HG03521 (cell line): ENCODE data around the gene STEAP3.

Experiments used
- ATAC-seq: cut with Tn5 transposase; IDR thresholded peaks from one replicate; pipeline ENCODE4 v1.9.1; 2021; ENCODE audit warnings: mild to moderate bottlenecking, moderate library complexity; ENCODE audit not compliant: unreplicated experiment

STEAP3 gene

DNA sequence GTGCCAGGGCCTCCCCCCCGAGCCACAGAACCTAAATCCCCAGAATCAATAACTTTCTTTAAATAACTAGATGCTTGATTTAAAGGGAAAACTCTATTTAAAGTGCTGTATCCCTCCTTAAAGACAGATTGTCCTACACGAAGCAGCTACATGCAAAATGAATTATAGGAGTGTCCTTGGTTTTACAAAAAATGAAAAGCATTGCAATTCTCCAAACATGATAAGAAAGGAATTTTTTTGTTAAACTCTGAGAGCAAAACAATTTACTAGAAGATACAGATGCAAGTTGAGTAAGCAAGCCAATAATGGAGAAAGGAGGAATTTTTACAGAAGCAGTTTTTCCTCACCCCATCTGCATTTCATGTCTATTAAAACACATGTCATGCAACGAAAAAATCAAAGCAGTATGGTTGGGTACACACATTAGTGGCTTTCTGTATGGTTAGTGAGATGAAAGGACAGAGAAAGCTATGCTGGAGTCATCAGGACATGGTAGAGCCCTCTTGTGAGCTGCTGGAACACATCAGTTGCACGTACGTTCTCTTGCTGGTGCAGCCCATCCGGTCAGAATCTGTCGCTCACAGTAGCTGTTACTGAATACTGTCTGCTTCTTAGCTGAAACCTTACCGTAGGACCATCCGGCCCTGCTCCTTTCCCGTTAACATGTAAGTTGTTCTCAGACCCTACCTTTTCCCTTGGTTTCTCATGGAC, 25.9 kb upstream of the STEAP3 start:
- no peak for ATAC-seq

DNA sequence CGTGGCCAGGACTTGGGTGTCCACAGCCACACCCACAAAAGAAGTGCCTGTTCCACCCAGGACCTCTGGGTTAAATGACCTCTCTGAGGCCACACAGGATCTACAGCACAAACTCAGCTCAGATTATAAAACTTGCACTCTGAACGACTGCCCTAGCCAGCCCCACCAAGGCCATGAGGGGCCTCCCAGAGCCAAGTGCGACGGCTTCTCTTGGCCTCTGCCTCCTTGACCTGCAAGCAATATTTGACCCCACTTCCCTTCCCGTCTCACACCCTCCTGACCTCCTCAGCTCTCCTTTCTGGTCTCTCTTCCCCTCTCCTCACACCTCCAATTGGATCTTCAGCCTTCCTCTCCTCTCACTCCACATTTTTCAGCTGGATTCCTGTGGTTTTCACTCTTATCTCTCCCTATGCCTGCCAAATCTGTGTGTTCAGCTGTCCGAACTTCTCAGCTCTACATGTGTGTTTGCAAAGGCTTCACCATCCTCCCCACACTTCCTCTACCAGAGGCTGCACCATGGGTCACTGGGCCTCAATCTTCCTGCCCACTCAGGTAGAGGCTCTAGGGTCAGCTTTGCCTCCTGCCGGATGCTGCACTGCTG, 25.3 kb upstream of the STEAP3 start:
- ATAC-seq, result no peak

DNA sequence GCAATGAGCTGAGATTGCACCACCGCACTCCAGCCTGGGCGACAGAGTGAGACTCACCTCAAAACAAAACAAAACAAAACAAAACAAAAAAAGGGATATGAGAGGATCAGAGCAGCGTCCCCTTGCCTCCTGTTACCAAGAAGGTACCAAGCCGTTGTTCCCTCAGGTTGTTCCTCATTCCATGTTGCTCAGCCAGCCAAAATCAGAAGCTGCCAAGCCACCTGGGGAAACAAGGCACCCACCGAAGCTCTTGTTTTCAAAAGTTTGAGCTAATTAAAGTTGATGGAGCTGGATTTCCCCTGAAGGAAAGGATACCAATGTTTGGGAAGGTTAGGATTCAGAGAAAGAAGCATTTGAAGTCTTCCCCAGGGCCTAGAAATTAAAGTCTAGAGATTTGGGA, 21.8 kb upstream of the STEAP3 start:
- ATAC-seq, result no peak

DNA sequence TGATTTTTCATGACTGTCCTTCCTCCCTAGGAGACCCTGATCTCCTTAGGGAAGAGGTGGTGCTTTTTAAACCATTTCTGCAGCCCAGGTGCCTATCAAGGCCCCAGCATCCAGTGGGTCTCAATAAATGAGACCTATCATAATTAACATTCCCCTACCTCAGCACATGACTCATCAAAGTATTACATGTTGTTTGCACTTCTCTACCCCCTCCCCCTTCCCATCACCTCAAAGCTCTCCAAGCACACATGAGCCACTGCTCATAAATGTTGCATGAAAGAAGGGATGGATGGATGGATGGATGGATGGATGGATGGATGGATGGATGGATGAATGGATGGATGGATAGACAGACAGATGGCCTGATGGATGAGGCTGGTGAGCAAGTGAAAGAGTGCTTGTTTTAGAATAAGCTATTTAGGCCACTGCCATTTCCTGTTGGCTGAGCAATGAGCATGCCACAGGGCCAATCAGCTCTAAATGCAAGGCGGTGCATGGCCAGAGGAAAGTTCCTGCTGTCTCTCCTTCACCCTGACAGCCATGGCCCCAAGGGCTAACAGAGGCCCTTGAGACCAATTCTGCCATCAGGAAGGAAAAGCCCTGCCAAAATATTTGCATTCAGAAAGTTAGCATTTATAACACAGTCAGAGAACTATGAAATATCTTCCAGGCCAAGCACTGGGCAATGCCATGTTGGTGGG, 20.9 kb upstream of the STEAP3 start:
- ATAC-seq, result no peak

DNA sequence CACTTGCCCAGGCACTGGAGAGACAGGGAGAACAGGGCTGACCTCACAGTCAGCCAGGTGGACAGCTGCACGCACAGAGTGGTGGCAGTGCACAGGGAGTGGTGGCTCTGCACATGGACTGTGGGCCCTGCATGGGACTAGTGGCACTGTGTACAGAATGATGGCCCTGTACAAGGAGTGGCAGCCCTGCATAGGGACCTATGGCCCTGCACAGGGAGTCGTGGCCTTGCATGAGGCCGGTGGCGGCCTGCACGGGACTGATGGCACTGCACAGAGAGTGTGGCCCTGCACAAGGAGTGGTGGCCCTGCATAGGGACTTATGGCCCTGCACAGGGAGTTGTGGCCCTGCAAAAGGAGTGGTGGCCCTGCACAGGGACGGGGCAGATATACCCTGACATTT, 19.1 kb upstream of the STEAP3 start:
- no peak for ATAC-seq

DNA sequence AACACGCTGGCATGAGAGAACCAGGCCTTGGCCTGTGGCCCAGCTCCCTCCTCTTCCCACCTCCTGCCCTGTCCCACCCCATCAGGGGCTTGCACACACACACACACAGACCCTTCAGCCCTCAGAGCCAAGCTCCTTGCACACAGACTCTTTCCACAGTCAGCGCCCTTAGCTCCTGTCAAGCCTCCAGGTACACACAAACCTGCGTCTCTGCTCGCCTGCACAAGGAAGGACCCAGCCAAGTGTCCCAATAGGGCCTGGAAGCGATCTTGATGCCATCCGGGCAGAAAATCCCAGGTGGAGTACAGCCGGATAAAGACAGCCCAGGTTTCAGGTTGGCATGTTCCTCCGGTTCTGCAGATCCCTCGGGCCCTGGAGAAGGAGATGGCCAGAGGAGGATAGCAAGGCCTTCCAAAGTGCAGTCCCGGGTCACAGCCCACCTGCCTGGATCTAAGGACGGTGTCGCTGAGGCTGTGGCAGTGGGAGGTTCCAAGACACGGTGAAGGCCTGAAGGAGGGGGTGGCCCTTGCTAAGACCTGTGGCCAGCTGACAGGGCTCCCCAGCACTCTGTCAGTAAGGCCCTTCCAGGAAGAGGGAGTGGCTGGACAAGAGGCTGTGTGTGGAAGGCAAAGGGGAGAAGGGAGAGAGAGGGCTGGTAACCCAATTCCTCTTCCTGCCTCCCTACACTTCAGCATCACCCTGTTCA, 18.5 kb upstream of the STEAP3 start:
- ATAC-seq, result no peak

DNA sequence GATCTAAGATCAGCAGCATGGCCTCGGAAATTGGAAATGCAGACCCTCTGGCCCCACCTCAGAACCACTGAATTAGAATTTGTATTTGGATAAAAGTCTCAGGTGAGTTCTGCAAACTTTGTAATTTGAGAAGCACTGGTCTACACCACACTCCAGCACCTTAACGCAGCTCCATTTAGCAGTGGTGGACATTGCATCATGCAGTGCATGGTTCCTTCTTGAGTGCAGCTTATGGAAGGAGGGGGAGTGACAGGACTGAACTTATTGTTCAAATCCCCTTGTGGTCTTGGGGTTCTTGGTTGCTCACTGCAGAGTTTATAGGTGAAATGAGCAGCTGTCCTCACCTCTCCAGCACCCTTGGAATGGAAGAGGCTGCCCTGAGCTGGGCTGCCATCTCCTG, 17.4 kb upstream of the STEAP3 start:
- no peak for ATAC-seq

DNA sequence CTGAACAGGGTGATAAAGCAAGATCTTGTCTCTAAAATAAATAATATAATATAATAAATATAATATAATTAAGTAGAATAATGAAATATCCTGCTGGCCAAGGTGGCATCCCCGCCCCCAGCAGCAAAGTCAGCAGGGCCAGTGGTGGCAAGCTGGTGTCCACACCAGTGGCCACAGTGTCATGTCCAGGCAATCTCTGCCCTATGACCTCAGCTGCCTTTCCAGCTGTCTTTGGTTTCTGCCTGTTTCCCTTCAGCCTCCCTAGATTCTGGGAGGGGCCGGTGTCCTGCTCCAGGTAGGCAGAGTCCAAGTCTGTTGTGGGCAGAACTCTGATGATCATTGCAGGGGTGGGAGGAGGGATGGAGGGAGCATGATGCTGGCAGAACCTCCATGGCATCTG, 16.2 kb upstream of the STEAP3 start:
- no peak for ATAC-seq

DNA sequence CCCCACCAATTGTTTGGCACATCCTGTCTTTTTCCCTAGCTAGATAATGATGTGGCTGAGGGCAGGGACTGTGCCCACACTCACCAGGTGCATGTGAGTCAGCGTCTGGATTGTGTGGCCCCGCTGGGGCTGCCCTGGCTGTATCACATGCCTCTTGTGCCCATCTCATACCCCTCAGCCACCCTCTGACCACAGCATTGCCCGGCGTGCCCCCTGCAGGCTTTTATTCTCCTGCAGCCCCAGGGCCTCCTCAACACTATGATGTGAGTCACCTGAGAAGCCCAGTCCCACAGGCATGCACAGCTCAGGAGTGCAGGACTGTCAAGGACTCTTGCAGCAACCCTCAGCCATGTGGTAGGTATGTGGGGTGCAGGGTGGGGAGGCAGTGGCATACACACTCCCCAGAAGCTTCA, 14.8 kb upstream of the STEAP3 start:
- ATAC-seq, result no peak

DNA sequence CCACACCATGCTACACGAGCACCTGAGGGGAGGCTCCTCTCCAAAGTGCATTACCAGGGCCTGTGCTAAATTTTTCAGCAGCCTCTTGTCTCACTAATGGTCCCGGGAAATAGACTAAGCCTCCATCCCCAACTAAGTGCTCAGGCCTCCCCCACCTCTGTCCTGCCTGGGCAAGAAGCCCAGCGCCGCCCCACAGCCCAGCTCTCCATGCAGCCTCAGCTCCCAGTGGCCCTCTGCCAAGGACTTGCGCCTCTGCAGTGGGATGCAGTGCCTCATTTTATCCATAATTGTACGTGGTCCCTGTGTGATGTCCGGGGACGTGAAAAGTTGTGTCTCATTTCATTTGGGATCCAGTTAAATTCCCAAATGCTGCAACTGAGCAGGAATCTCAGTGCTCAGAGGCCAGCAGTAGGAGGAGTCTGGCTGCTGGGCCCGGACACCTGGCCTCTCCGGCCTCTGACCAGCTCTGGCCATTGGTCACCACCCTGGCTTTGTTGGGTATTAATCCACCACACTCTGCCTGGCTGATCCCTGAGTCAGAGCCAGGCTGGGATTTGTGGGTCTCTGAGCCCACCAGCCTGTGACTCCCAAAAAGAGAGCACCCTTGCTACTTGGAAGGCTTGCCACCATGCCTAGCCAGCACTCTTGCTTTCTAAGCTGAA, 11.4 kb upstream of the STEAP3 start:
- ATAC-seq, result no peak

DNA sequence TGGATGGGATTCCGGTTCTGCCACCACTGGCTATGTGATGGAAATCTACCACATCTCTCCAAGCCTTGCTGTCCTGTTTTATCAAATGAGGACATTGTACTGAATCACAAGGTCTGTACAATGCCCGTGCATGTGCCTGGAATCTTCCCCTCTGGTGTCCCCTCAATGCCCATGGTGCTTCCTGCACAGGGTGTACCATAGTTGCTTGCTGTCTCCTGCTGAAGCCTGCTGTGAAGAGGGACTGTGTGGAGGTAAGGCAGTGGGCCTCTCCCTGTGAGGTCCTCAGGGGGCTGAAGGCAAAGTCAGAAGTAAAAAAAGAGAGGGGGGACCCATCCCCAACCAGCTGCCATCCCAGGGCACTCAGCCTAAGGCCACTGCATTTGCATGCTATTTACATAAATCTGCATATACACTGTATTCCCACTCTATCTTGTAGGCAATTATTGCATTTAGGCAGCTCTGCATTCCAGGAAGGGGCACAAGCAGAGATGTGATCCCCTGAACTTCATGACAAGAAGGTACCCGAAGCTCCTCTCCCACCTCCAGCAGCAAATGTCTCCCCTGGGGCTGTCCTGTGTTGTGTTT, 9.1 kb upstream of the STEAP3 start:
- no peak for ATAC-seq

DNA sequence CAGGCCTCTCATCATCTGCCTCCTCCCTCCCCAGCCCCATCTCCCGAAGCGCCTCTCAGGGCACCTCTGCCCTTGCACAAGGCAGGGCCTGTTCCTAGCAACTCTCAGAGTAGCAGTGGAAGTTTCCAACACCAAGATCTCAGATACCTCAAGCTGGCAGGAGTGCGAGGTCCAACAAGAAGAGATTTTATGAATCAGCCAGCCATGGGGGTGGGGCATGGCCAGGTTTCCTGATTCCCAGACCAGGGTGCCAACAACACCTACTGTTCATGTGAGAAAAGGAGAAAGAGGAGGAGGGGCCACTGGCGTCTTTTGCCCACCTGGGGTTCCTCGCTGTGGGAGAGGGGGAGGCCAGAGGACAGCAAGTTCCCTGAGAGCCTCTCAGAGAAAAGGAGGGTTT, 6.6 kb upstream of the STEAP3 start:
- ATAC-seq, result no peak

DNA sequence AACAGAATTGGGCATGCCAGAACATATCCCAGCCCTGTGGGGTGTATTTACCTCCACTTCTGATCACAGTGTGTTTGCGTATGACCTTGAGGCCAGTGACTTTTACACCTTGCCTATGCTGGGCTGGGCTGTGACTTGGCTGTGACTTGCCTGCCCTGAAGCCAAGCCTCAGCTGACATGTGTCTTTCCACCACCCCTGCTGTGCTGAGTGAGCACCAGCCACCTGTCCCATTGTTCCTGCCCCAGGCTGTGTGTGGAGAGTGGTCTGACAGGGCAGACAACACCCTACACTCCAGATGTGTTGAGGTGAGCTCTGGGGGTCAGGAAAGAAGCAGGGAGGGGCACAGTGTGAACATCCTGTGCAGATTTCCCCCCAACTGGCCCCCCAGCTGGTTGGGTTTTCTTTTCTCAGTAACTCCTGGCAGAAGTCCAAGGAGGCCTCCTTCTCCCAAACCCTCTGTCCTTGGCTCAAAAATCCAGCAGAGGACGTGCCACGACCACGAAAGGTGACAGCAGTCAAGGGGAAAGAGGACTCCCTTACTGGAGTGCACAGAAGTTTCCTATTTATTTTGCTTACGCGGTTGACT, 5.1 kb upstream of the STEAP3 start:
- ATAC-seq, result no peak

DNA sequence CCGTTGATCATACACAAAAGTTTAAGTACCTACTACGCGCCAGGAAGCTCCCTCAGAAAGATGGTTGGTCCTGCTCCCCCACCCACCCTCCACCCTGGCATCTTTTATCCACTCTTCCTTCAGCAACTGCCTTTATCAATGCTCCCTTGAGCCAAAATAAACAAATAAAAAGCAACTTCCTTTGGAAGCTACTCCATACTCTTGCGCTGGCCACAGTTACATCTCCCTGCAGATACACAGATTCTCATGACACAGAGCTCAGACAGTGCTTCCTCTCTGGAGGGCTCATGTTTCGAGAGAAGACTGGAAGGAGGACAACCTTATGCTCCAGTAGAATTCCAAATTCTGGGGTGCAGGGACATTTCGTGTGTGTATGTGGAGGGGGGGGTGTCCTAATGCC, 3.8 kb upstream of the STEAP3 start:
- ATAC-seq, result no peak

DNA sequence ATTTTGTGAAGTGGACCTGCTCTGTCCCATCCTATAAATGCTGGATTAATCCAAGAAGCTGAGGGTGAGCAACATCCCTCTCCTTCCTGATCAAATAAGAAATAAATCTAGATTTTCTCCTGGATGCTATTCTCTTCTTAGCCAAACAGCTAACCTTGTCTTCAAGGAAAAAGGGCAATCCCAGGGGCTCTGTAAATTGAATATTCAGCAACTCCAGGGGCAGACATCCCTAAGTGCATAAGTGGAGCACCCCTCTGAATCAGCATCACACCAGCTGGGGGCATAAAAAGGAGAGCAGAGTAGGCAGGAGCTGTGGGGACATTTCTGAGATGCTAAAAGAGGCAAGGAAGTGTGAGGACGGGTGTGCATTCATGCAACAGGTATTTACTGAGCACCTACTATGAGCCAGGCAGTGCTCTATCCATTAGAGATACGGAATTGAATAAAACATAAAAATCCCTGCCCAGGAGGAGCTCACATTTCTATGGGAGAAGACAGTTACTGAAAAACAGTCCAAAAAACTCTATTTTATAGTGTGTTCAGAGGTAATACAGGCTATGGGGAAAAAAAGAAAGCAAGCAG, 2.8 kb upstream of the STEAP3 start:
- ATAC-seq, result no peak

DNA sequence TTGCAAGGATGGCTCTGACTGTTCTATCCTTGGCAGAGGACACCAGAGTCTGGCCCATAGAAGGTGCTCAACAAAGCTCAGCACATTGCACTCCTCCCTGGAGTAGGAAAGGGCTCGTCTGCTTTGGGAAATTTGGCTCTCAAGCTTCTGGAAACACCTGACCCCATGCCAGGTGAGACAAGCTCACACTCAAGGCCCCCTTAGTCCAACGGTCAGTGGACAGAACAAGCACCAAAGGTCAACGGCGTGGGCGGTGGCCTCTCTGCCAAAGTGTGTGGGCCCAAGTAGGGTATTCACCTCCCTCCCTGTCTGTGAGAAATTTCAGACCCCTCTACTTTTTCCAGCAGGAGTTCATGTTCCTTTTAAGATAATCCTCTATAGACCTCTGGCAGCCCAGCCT, 2.0 kb upstream of the STEAP3 start:
- no peak for ATAC-seq

DNA sequence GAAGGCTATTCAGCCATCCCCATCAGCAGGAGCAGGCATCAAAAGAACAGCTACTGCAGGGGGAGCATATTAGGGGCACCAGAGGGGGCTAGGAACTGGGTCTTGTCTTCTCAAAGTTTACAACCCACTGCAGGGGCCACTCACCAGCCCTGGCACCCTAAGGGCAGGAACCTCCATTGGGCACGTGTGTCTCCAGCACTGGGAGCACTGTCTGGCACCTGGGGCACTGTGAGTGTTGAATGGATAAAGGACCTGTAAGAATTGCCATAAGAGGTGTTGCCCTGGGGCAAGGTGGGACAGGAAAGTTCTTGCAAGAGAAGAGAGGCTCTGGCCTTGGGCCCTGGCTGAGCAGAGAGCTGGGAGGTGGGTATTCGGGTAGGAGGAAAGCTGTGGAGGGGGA, 1.4 kb upstream of the STEAP3 start:
- no peak for ATAC-seq

DNA sequence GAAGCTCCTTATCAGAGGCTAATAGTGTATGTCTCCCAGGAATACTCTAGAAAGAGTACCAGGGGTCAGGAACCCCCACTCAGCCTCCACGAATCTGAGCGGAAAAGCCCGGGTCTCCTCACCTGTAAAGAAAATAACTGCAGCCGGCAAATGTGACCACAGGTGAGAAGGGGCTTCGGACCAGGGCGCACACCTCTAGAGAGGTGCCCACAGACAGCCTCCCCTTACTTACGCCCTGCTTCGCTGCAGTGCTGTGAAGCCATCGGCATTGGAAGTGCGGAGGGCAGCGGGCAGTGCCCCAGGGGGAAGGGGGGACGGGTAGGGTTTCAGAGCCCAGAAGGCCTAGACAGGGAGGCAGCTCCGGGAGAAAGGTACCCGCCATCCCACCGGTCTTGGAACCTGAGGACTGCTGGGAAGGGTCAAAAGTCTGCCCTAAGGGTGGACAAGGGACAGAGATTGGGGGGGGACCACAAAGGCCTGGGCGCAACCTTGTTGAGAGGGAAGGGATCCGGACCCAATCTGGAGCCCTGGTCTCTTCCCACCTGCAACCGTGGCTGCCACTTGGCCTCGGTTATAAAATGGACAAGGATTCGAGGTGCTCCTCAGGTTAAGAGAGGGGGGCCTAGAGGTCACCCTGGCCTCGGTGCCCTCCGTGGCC, 642 bp upstream of the STEAP3 start:
- no peak for ATAC-seq

DNA sequence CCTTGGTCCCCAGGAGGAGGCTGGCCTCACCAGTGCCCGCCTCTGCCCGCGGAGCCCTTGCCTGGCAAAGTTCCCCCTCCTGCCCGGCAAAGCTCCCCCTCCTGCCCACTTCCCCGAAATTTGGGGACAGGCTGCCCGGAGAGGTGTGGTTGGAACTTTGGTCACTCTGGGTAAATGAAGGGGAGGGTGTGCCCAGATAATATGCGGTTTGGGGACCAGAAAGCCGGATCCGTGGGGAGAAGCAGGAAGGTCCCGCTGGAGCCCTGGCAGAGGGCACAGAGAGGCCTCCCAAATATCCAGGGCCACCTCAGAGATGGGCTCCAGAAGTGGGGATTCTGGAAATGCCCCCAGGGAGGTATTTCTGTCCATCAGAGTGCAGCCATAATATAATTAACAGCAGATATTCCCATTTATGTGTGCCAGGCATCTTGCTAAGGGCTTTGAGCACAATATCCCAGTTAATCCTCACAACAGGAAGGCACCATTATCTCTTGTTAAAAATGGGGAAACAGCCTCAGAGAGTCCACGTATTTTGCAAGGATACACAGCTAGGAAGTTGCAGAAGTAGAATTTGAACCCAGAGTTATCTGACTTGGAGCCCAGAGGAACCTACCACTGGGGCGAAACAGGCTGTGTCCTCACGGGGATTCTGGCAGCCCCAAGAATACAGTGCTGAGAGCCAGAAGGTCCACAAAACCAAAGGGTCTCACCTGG, 914 bp downstream of the STEAP3 start:
- no peak for ATAC-seq
